HepG2 (cell line): Measurements from ENCODE around the gene ADGRB3. TPM values are rescaled to one million over a fixed set of nuclear protein-coding genes. Genes with fewer than 3 reads are reported as not detected.

Source experiments
- ATAC-seq: fragments of 200-7000 bp; cut with Tn5 transposase; 3 replicates; pipeline ENCODE4 v1.9.1; 2020; ENCODE audit warnings: mild to moderate bottlenecking, moderate library complexity
- BruUV-seq: library from RNA; stranded (reverse); fragments of 400-500 nt; replicated peaks from 2 replicates; lab custom pipeline; 2021; lab: Mats Ljungman, UMichigan
- CTCF ChIA-PET: fragments of 300-600 bp; formaldehyde crosslinking; extraction: SDS; loops from one replicate; lab custom pipeline; 2021; ENCODE audit warnings: low total read pairs, inconsistent platforms, low intra/inter-chr PET ratio; lab: Yijun Ruan, JAX
- POLR2A ChIA-PET: fragments of 350-600 bp; sonication (Branson Sonifier 250); formaldehyde crosslinking; loops from one replicate; lab custom pipeline; 2020; ENCODE audit warnings: antibody characterized with exemption, inconsistent platforms; lab: Yijun Ruan, JAX
- DNase-seq: peaks from one replicate; pipeline ENCODE4 v3.0.0-alpha.2; 2015; ENCODE audit warnings: low spot score
- FAIRE-seq: peaks from 3 replicates; lab custom pipeline; 2011; peaks lifted over from hg19 to GRCh38; lab: Jason Lieb, UNC
- H2AFZ ChIP-seq: one replicate; pipeline ENCODE4 v1.6.1; 2011; ENCODE audit warnings: low read length, inconsistent platforms
- H3K27ac ChIP-seq: fragments of 300-600 bp; 3 replicates; pipeline ENCODE4 v1.8.0; 2011; ENCODE audit warnings: mixed run types, mild to moderate bottlenecking, mixed read lengths, low read length, inconsistent platforms; ENCODE audit not compliant: insufficient read depth; ENCODE audit errors: extremely low read length
- H3K27me3 ChIP-seq, 2 experiments: fragments of 200-600 bp in 1 of 2; 2 replicates in 1 of 2; 3 replicates in 1 of 2; pipeline versions ENCODE4 v1.6.0 to v1.8.0; 2011; ENCODE audit warnings: low read length in 2 of 2, mild to moderate bottlenecking in 2 of 2, moderate library complexity in 2 of 2, inconsistent platforms in 1 of 2; ENCODE audit not compliant: insufficient read depth in 2 of 2, control insufficient read depth in 1 of 2
- H3K36me3 ChIP-seq, 2 experiments: fragments of 200-600 bp in 1 of 2; replicated peaks in 1 of 2; 2 replicates in 1 of 2; 3 replicates in 1 of 2; pipeline versions ENCODE4 v1.5.1 to v1.8.0; 2011; ENCODE audit warnings: low read length in 2 of 2, inconsistent platforms in 1 of 2; ENCODE audit not compliant: insufficient read depth in 2 of 2, control insufficient read depth in 1 of 2
- H3K4me1 ChIP-seq: 2 replicates; pipeline ENCODE4 v1.5.1; 2012; ENCODE audit warnings: low read length, inconsistent platforms; ENCODE audit not compliant: insufficient read depth
- H3K4me2 ChIP-seq: 2 replicates; pipeline ENCODE4 v1.6.0; 2011; ENCODE audit warnings: low read depth, low read length, inconsistent platforms
- H3K4me3 ChIP-seq, 3 experiments: fragments of 200-600 bp in 1 of 3; sonication (generic), shearing (Covaris generic) in 1 of 3; replicated peaks in 1 of 3; 2 replicates each; pipeline ENCODE4 v1.5.1; 2011 to 2016; ENCODE audit warnings: low read length in 3 of 3, inconsistent platforms in 2 of 3, low read depth in 2 of 3, mild to moderate bottlenecking in 2 of 3, control low read depth in 1 of 3, mixed read lengths in 1 of 3; ENCODE audit not compliant: insufficient read depth in 1 of 3
- H3K79me2 ChIP-seq: one replicate; pipeline ENCODE4 v1.6.1; 2011; ENCODE audit warnings: low read length, inconsistent platforms; ENCODE audit not compliant: insufficient read depth
- H3K9ac ChIP-seq: 2 replicates; pipeline ENCODE4 v1.6.0; 2011; ENCODE audit warnings: mild to moderate bottlenecking, low read depth, low read length, inconsistent platforms; ENCODE audit not compliant: insufficient read depth
- H3K9me3 ChIP-seq: 2 replicates; pipeline ENCODE4 v1.5.1; 2012; ENCODE audit warnings: mild to moderate bottlenecking, low read length
- H4K20me1 ChIP-seq: 2 replicates; pipeline ENCODE4 v1.6.0; 2011; ENCODE audit warnings: inconsistent platforms, mild to moderate bottlenecking, low read length, moderate library complexity; ENCODE audit not compliant: insufficient read depth
- HDAC1 ChIP-seq: sonication (generic); formaldehyde crosslinking; IDR thresholded peaks from 2 replicates; pipeline ENCODE4 v1.5.1; 2020; ENCODE audit warnings: mild to moderate bottlenecking, missing genetic modification reagents
- ONECUT2 ChIP-seq: sonication (generic); formaldehyde crosslinking; IDR thresholded peaks from 2 replicates; pipeline ENCODE4 v1.4.0; 2020; ENCODE audit warnings: missing genetic modification reagents
- RFX3 ChIP-seq: IDR thresholded peaks from 2 replicates; pipeline ENCODE4 v1.6.1; 2016; ENCODE audit warnings: missing biosample characterization, missing genetic modification reagents
- ZNF224 ChIP-seq: sonication (generic); formaldehyde crosslinking; IDR thresholded peaks from 2 replicates; pipeline ENCODE4 v1.5.0; 2020; ENCODE audit warnings: mild to moderate bottlenecking, missing genetic modification reagents
- ZNF253 ChIP-seq: sonication (generic); formaldehyde crosslinking; IDR thresholded peaks from 2 replicates; pipeline ENCODE4 v1.8.0; 2022; ENCODE audit warnings: mild to moderate bottlenecking, missing genetic modification reagents, borderline replicate concordance
- ZNF292 ChIP-seq: sonication (generic); formaldehyde crosslinking; IDR thresholded peaks from 2 replicates; pipeline ENCODE4 v1.8.1; 2022; ENCODE audit warnings: mild to moderate bottlenecking, low read depth, missing genetic modification reagents, borderline replicate concordance
- ZNF367 ChIP-seq: sonication (generic); formaldehyde crosslinking; IDR thresholded peaks from 2 replicates; pipeline ENCODE4 v1.4.0; 2020; ENCODE audit warnings: missing genetic modification reagents, borderline replicate concordance
- ZNF383 ChIP-seq: sonication (generic); formaldehyde crosslinking; IDR thresholded peaks from 2 replicates; pipeline ENCODE4 v1.4.0; 2020; ENCODE audit warnings: missing genetic modification reagents, mild to moderate bottlenecking, borderline replicate concordance
- ZNF7 ChIP-seq: IDR thresholded peaks from 2 replicates; pipeline ENCODE4 v1.6.1; 2016; ENCODE audit warnings: missing biosample characterization, missing genetic modification reagents
- ZSCAN25 ChIP-seq: sonication (generic); formaldehyde crosslinking; IDR thresholded peaks from 2 replicates; pipeline ENCODE4 v1.8.0; 2022; ENCODE audit warnings: mild to moderate bottlenecking, missing genetic modification reagents
- WGBS: methylation state at CpG from one replicate; pipeline ENCODE4 v1.1.6; 2017; ENCODE audit warnings: low lambda C conversion rate; 5-methylcytosine and 5-hydroxymethylcytosine counted together
- in situ Hi-C: cut with HindIII; loops from 2 replicates; pipeline ENCODE4 v1.10.0; 2017; ENCODE audit warnings: low pct_unique_long_range_greater_than_20kb; ENCODE audit not compliant: extremely low pct_ligation_motif_present
- intact Hi-C: fragments of 100-400 bp; cut with micrococcal nuclease; formaldehyde crosslinking; loops from one replicate; pipeline ENCODE4 v1.10.0; 2022; ENCODE audit not compliant: unreplicated experiment
- polyA plus RNA-seq, 8 experiments: library from polyadenylated mRNA; depleted of rRNA in 3 of 8; stranded (reverse) in 7 of 8; unstranded in 1 of 8; fragments of >200 nt; fragmentation: Illumina TruSeq in 4 of 8; extraction: Trizol in 4 of 8; gene quantifications; 2 replicates each; pipeline versions ENCODE4 v1.2.1 to v1.2.3, GENCODE V29; 2011 to 2016; ENCODE audit warnings: low read depth in 4 of 8, missing spikeins in 1 of 8, mixed read lengths in 1 of 8; ENCODE audit not compliant: insufficient read depth in 1 of 8
- total RNA-seq, 5 experiments: library from RNA; depleted of rRNA; stranded (reverse); fragments of >200 nt; fragmentation: Illumina TruSeq; extraction: Trizol; gene quantifications; 2 replicates each; pipeline ENCODE4 v1.2.3, GENCODE V29; 2016; ENCODE audit warnings: low read depth in 1 of 5
- TF ChIP-seq, protein P1 (sequence below): conservative IDR thresholded peaks from 2 replicates; pipeline ENCODE4 v1.6.1; 2018; ENCODE audit warnings: missing genetic modification reagents
- TF ChIP-seq, protein P2 (sequence below): sonication (generic); formaldehyde crosslinking; IDR thresholded peaks from 2 replicates; pipeline ENCODE4 v1.8.1; 2023; ENCODE audit warnings: mild to moderate bottlenecking, missing genetic modification reagents
- TF ChIP-seq, protein P3 (sequence below): sonication (generic); formaldehyde crosslinking; IDR thresholded peaks from 2 replicates; pipeline ENCODE4 v1.4.0; 2020; ENCODE audit warnings: mild to moderate bottlenecking, missing genetic modification reagents

ADGRB3 gene
- total and polyA plus RNA-seq, 2 of the 13 experiments (the other 11 are each of a cell fraction or from before 2014, with no cell fraction given): not detected

DNA sequence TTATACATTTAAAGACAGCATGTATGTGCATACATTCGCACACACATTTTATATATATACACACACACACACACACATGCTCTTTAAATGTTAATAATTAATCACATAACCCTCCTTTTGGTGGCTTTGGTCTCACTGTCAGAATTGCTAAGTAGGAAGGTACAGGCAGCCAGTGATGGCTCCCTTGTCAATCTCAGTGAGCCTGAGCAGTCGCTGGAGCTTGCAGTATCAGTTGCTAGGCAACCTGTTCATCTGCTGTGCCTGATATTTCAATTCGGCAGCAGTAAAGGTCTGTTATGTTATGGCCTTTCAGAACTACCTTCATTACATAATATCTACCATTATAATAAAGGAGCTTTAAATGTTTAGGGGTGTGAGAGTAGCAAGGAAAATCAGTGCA is 787.4 kb downstream of the ADGRB3 start (continued):
- TF ChIP-seq, protein P1, sequence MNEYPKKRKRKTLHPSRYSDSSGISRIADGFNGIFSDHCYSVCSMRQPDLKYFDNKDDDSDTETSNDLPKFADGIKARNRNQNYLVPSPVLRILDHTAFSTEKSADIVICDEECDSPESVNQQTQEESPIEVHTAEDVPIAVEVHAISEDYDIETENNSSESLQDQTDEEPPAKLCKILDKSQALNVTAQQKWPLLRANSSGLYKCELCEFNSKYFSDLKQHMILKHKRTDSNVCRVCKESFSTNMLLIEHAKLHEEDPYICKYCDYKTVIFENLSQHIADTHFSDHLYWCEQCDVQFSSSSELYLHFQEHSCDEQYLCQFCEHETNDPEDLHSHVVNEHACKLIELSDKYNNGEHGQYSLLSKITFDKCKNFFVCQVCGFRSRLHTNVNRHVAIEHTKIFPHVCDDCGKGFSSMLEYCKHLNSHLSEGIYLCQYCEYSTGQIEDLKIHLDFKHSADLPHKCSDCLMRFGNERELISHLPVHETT (CRISPR knock-in tag): no peak
- TF ChIP-seq ZSCAN25 (CRISPR knock-in tag): no peak
- TF ChIP-seq ZNF367 (CRISPR knock-in tag): no peak
- no peak for TF ChIP-seq ZNF253 (CRISPR knock-in tag)
- TF ChIP-seq HDAC1: no peak

DNA sequence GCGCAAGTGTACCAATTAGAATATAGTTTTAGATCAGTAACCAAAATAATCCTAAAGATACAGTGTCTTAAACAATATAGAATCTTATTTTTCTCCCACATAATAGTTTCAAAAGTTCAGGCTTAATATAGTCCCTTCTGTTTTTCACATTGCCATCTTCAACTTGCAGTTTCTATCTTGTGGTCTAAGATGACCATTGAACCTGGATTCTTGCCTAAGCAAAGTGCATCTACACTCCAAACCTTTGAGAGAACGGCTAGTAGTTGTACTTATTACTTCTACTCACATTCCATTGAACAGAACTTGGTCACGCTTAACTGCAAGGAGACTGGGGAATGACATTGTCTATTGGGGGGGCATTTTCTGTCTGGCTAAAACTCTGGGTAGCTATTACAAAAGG is 788.7 kb downstream of the ADGRB3 start:
- TF ChIP-seq, protein P2, sequence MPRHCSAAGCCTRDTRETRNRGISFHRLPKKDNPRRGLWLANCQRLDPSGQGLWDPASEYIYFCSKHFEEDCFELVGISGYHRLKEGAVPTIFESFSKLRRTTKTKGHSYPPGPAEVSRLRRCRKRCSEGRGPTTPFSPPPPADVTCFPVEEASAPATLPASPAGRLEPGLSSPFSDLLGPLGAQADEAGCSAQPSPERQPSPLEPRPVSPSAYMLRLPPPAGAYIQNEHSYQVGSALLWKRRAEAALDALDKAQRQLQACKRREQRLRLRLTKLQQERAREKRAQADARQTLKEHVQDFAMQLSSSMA (CRISPR knock-in tag): no peak
- TF ChIP-seq ZNF224 (CRISPR knock-in tag) (no peak), RFX3 (no peak), ZNF383 (CRISPR knock-in tag) (no peak), ONECUT2 (CRISPR knock-in tag) (no peak), ZNF7 (no peak), ZNF292 (CRISPR knock-in tag) (no peak)
- TF ChIP-seq, protein P3, sequence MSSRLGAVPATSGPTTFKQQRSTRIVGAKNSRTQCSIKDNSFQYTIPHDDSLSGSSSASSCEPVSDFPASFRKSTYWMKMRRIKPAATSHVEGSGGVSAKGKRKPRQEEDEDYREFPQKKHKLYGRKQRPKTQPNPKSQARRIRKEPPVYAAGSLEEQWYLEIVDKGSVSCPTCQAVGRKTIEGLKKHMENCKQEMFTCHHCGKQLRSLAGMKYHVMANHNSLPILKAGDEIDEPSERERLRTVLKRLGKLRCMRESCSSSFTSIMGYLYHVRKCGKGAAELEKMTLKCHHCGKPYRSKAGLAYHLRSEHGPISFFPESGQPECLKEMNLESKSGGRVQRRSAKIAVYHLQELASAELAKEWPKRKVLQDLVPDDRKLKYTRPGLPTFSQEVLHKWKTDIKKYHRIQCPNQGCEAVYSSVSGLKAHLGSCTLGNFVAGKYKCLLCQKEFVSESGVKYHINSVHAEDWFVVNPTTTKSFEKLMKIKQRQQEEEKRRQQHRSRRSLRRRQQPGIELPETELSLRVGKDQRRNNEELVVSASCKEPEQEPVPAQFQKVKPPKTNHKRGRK: no peak
- TF ChIP-seq, all 625 proteins: peak for 0
- Histone ChIP-seq H3K9me3 (no peaks in the 10 kb centered on the region), H3K9ac (no peak overlapping the region), H2AFZ (no peak overlapping the region), H3K27me3 (no peaks in the 10 kb centered on the region), H3K27ac (no peak overlapping the region), H3K36me3 (no peaks in the 10 kb centered on the region), H3K4me1 (no peaks in the 10 kb centered on the region), H3K79me2 (no peaks in the 10 kb centered on the region), H4K20me1 (no peaks in the 10 kb centered on the region), H3K4me2 (no peak overlapping the region), H3K4me3 (no peak overlapping the region)
- POLR2A ChIA-PET: no interaction called here
- no peak for FAIRE-seq
- CTCF ChIA-PET: no interaction called here
- no TSS peak for BruUV-seq
- intact Hi-C loops: no loop called here
- DNase-seq: no peak
- WGBS: 1% methylated on average over 3 of the region's 3 CpGs
- ATAC-seq: no peak
- in situ Hi-C loops: no loop called here
